ENCODE results near the gene M6PR.

M6PR gene

DNA sequence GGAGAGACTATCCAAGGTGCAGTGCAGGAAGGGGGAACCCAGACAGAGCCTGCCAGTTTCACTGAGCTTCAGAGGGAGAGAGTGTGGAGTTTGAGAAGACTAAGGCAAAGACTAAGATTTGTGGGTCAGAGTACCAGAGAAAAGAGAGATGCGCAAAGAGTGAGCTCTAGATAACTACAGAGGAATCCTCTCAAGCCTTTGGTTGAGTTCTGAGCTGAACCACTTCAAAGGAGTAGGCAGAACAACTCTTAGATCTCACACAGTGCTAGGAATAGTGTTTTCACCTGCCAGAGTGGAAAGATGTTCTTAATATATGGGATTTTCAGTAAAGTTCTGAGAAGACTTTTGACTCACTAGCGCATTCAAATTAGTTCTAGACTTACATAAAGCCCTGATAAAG is 10.7 kb upstream of the M6PR start:
- peaks cover 50% of the 10 kb centered on the region for H3K4me1 Mint-ChIP-seq
- H3K36me3 Mint-ChIP-seq (ENCODE audit: low read depth), result peaks cover 23% of the 10 kb centered on the region
- no peaks in the 10 kb centered on the region for H3K27me3 Mint-ChIP-seq
- no peak overlapping the region for H3K27ac Mint-ChIP-seq
- ATAC-seq (peak; percentile 61), DNase-seq (no peak)
- H3K9me3 Mint-ChIP-seq, result peaks cover 3% of the 10 kb centered on the region
- H3K4me3 Mint-ChIP-seq, result no peak overlapping the region

DNA sequence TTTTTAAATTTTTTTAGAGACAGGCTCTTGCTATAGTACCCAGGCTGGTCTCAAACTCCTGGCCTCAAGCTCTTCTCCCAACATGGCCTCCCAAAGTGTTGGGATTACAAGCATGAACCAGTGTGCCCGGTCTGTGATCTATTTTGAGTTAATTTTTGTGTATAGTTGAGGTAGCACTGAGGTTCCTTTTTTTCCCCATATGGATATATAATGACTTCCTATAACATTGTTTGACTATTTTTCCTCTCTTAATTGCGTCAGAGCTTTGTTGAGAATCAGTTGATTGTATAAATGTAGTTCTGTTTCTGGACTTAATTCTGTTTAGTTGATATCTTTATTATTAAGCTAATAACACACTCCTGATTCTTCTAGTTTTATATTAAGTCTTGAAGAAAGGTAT is 8.6 kb upstream of the M6PR start:
- peaks cover 6% of the 10 kb centered on the region for H3K9me3 Mint-ChIP-seq
- H3K36me3 Mint-ChIP-seq (ENCODE audit: low read depth), result peaks cover 27% of the 10 kb centered on the region
- no peak overlapping the region for H3K4me3 Mint-ChIP-seq
- no peak overlapping the region for H3K27ac Mint-ChIP-seq
- H3K4me1 Mint-ChIP-seq, result peaks cover 70% of the 10 kb centered on the region
- DNase-seq (no peak), ATAC-seq (no peak)
- H3K27me3 Mint-ChIP-seq, result no peaks in the 10 kb centered on the region

DNA sequence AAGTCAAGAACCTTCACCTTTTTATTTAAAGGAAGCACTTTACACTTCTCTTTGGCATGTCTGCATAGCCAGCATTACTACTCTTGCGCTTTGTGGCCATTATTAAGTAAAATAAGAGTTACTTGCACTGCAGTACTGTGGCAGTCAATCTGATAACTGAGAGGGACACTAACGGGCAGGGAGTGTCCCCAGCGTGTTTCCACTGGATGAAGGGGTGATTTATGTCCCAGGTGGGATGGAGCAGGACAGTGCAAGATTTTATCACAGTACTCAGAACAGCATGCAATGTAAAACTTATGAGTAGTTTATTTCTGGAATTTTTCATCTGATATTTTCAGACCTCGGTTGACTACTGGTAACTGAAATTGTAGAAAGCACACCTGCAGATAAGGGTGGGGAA is 8.1 kb upstream of the M6PR start:
- no peak for DNase-seq
- H3K27ac Mint-ChIP-seq, result no peak overlapping the region
- H3K4me1 Mint-ChIP-seq, result peaks cover 75% of the 10 kb centered on the region
- H3K4me3 Mint-ChIP-seq, result no peak overlapping the region
- H3K9me3 Mint-ChIP-seq, result peaks cover 11% of the 10 kb centered on the region
- H3K27me3 Mint-ChIP-seq, result no peaks in the 10 kb centered on the region
- ATAC-seq, result no peak
- H3K36me3 Mint-ChIP-seq (ENCODE audit: low read depth), result peaks cover 30% of the 10 kb centered on the region

DNA sequence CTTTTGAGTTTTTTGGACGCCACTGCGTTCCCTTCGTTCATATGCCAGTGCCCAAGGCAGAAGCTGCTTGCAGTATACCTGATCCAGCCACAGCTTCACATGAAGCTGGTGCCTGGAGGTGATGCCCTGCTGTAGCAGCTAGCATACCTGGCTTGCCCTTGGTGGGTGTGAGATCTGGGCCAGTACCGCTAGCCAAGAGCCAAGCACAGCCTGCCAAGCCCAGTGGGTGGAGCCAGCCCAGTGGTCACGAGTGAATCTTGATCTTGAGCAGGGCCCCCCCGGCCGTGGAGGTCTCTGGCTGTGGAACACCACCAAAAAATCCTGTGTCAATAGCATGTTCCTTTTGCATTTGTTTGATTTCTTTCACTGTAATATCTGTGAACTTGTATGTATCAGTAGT is 7.3 kb upstream of the M6PR start:
- Mint-ChIP-seq H3K4me1 (peaks cover 80% of the 10 kb centered on the region), H3K4me3 (no peak overlapping the region), H3K9me3 (peaks cover 12% of the 10 kb centered on the region), H3K27me3 (no peaks in the 10 kb centered on the region), H3K27ac (no peak overlapping the region), H3K36me3 (ENCODE audit: low read depth) (peaks cover 26% of the 10 kb centered on the region)
- DNase-seq, result no peak
- ATAC-seq, result no peak

DNA sequence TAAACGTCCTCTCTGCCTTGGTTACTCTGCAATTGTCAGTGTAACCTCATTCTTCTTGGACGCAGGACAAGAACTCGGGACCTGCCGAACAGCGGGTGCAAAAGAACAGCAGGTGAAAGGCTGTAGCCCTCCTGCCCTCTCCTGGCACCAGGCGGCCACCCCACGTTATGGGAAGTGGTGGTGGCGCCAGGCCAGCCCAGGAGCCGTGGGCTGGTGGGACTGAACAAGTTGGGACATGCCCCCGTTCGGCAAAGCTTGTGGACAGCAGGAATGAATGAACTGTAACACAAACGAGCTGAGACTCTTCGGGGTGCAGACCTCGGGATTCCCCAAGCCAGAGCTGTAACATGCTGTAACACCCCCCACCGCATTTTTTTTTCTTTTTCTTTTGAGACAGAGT is 6.6 kb upstream of the M6PR start:
- H3K27ac Mint-ChIP-seq, result no peak overlapping the region
- DNase-seq, result no peak
- no peak for ATAC-seq
- peaks cover 86% of the 10 kb centered on the region for H3K4me1 Mint-ChIP-seq
- peaks cover 26% of the 10 kb centered on the region for H3K36me3 Mint-ChIP-seq (ENCODE audit: low read depth)
- no peaks in the 10 kb centered on the region for H3K27me3 Mint-ChIP-seq
- H3K4me3 Mint-ChIP-seq, result no peak overlapping the region
- peaks cover 12% of the 10 kb centered on the region for H3K9me3 Mint-ChIP-seq

DNA sequence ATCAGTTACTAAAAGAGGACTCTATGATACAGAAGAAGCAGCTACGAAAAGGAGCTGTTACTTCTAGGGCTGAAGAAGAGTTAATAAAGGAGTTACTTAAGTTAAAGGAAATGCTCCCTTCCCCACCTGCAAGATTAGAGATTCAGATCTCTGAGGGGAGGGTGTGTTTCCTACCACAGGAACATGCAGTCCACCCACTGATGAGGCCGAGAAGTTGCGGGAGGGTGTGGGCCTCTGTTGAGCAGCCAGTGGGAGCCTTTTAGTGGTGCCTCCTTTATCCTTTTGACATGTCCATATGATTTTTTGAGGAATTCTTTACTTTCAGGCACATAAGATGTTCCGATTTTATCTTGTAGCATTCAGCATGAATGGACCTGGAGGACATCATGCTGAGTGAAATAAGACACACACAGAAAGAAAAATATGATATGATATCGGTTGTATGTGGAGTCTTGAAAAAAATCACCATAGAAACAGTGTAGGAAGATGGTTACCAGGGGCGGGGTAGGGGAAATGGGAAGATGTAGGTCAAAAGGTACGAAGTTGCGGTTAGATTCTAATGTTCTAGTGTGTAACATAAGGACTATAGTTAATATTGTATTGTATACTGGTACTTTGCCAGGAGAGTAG is 4.4 kb upstream of the M6PR start:
- DNase-seq, result peak; percentile 47
- Mint-ChIP-seq H3K36me3 (ENCODE audit: low read depth) (peaks cover 28% of the 10 kb centered on the region), H3K4me1 (peaks cover 65% of the 10 kb centered on the region), H3K4me3 (peak overlapping the region; percentile 61), H3K27ac (peak overlapping the region; percentile 87), H3K27me3 (no peaks in the 10 kb centered on the region), H3K9me3 (peaks cover 12% of the 10 kb centered on the region)
- ATAC-seq, result no peak

DNA sequence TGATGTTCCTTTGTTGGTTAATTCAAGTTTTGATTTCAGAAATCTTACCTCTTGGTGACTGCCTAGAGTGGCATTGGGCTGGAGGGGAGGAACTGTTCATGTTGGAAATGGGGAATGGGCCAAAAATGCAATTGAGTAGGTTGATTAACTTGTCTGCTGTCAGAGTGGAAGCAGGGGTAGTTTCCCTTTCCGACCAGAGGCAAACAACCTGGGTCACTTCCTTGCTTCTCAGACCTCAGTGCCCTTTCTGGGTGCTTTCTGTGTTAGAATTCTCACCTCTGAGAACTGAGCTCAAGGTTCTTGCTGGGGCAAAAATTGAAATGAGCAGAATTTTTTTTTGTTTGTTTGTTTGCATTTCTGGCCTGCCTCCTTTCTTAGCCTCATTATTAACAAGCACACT is 2.3 kb upstream of the M6PR start:
- H3K4me1 Mint-ChIP-seq, result peaks cover 63% of the 10 kb centered on the region

DNA sequence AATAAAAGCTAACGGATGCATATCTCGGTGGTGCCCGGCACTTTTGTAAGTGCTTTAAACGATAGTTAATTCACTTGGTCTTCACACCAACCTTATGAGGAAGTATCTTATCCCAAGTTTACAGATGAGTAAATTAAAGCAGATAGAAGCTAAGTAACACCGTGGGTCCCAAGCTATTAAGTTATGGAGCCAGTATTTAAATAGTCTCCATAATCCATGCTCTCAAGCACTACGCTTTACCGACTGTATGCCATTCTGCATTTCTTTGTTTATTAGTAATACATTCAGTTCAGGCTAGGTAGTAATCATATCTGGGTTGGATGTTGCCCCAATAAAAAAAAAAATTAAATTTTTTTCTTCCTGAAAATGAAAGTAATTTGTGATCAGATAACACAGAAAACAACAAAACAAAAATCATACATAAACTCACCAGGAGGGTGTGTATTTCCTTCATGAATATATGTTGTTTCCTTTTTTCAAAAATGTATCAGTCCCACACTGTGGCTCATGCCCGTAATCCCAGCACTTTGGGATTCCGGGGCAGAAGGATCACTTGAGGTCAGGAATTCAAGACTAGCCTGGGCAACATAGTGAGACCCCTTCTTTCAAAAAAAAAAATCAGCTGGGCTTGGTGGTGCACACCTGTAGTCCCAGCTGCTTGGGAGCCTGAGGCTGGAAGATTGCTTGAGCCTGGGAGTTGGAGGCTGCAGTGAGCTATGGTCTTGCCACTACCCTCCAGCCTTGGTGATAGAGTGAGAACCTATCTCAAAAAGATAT is 1.4 kb upstream of the M6PR start:
- peak overlapping the region; percentile 95 for H3K4me3 Mint-ChIP-seq
- peak overlapping the region; percentile 92 for H3K27ac Mint-ChIP-seq

More for the DNA sequence above, 2.3 kb upstream of the M6PR start:
- DNase-seq (peak; percentile 39), ATAC-seq (peak; percentile 11)
- H3K9me3 Mint-ChIP-seq, result peaks cover 9% of the 10 kb centered on the region
- peaks cover 36% of the 10 kb centered on the region for H3K36me3 Mint-ChIP-seq (ENCODE audit: low read depth)
- no peaks in the 10 kb centered on the region for H3K27me3 Mint-ChIP-seq
- H3K27ac Mint-ChIP-seq, result peak overlapping the region; percentile 92
- peak overlapping the region; percentile 95 for H3K4me3 Mint-ChIP-seq

DNA sequence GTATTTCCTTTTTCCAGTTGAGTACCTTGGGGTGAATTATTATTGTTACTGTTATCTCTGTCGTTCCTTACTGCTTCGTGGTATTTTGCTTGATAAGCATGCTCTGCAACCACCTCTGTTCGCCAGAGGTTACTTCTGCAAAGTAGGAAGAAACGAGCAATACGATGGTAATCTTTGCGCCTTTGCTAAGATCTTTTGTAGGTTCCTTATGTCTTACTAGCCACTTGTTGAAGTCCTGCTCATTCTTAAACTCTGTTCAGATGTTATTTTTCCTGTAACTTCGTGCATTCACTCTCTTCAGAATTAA is 729 bp upstream of the M6PR start:
- ATAC-seq, result no peak
- H3K4me3 Mint-ChIP-seq, result peak overlapping the region; percentile 95
- peak overlapping the region; percentile 92 for H3K27ac Mint-ChIP-seq
- H3K27me3 Mint-ChIP-seq, result no peaks in the 10 kb centered on the region
- H3K36me3 Mint-ChIP-seq (ENCODE audit: low read depth), result peaks cover 49% of the 10 kb centered on the region
- no peak for DNase-seq
- peaks cover 69% of the 10 kb centered on the region for H3K4me1 Mint-ChIP-seq
- peaks cover 9% of the 10 kb centered on the region for H3K9me3 Mint-ChIP-seq

More for the DNA sequence above, 1.4 kb upstream of the M6PR start:
- DNase-seq (no peak), ATAC-seq (no peak)
- Mint-ChIP-seq H3K27me3 (no peaks in the 10 kb centered on the region), H3K36me3 (ENCODE audit: low read depth) (peaks cover 41% of the 10 kb centered on the region), H3K4me1 (peaks cover 67% of the 10 kb centered on the region), H3K9me3 (peaks cover 9% of the 10 kb centered on the region)

DNA sequence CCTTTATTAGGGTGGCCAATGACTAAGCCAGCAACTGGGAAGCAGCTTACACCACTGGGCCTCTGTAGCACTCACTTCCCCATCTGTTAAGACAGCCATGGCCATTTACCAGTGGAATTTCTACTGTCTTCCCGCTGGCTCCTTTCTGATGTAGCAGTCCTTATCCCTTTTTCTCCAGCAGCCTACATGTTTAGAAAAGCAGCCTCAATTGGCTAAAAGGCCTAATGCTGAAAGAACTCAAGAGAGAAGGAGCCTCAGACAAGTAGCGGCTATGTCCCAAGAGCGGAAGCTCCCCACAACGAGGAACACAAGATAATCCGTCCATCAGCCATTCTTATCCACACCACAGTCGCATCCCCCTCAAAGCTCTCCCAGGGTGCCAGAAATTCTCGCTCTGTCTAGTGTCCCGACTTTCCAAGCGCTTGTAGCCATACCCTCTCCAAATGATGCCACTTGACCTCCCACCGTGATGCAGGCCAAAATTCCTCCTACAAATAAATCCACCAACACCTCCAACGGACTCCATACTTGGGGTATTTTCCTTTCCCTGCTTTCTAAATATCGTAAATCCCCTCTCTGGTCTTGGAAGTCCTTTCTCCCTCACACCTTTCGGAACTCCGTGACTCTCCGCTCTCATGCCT is 624 bp downstream of the M6PR start:
- DNase-seq (peak; percentile 15), ATAC-seq (no peak)
- H3K4me3 Mint-ChIP-seq, result peak overlapping the region; percentile 95
- H3K27me3 Mint-ChIP-seq, result no peaks in the 10 kb centered on the region
- peaks cover 57% of the 10 kb centered on the region for H3K4me1 Mint-ChIP-seq
- peaks cover 9% of the 10 kb centered on the region for H3K9me3 Mint-ChIP-seq
- peaks cover 51% of the 10 kb centered on the region for H3K36me3 Mint-ChIP-seq (ENCODE audit: low read depth)
- peak overlapping the region; percentile 92 for H3K27ac Mint-ChIP-seq

DNA sequence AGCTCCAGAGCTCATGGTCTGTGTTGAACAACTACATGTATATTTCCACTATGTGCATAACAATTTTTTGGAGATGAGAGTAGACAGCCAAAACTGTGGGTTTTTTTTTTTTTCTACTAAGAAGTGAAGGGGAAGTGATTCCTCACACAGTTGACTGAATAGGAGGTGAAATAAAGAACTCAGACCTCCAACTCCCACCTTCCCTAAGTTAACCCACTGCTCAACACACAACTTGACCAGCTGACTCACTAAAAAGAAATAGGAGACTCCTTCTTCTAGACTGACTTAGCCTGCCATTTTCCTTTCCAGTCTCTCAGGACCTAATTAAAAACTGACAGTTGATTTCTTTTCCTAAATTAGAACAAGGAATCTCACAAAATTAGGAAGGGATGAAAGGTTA is 1.7 kb downstream of the M6PR start:
- Mint-ChIP-seq H3K27ac (peak overlapping the region; percentile 92), H3K27me3 (no peaks in the 10 kb centered on the region), H3K36me3 (ENCODE audit: low read depth) (peaks cover 55% of the 10 kb centered on the region), H3K4me3 (peak overlapping the region; percentile 95), H3K4me1 (peaks cover 46% of the 10 kb centered on the region), H3K9me3 (peaks cover 3% of the 10 kb centered on the region)
- ATAC-seq (no peak), DNase-seq (no peak)

DNA sequence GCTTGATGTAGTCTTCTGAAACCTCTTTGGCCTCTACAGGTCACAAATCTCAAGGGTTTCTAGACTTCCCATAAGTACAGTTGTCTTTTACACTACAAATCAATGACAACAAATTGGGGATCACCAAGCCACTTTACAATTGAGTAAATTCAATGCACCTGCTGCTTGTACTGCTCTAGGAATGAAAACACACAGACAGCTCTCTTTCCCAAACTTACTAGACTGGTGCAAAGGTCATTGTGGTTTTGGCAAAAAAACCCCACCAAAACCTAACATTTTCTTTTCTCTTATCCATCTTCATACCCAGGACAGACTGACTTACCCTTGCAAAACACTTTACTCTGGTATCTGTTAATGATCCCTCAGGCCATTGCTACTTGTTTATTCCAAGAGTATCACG is 2.7 kb downstream of the M6PR start:
- Mint-ChIP-seq H3K27ac (peak overlapping the region; percentile 92), H3K9me3 (no peaks in the 10 kb centered on the region), H3K36me3 (ENCODE audit: low read depth) (peaks cover 56% of the 10 kb centered on the region), H3K4me1 (peaks cover 36% of the 10 kb centered on the region), H3K27me3 (no peaks in the 10 kb centered on the region), H3K4me3 (peak overlapping the region; percentile 95)
- DNase-seq (no peak), ATAC-seq (no peak)

DNA sequence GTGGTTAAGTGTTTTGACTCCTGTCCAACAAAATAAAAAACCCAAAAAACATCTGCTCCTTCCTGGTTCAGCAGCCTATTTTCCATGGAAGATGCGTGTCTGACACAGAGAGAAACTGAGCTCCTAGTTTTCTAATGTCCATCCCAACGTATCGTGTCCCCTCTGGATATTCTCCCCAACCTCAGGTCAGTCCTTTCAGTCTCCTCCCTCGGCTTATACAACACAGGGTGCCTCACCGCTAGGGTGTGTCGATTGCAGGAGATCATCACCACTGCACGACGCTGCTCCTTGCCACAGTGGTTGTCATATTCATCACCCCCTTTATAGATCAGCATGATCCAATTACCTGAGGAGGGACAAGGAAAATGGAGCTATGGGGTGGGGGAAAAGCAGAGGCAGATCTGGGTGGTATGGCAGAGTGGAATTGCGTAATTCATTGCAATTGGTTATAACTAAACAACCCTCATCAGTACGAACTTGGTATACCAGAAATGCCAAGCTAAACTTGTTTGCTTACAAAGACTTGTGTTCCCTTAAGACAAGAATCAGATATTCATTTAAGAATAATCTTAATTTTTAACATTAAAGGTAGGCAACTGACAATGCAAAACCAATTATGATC is 5.8 kb downstream of the M6PR start:
- Mint-ChIP-seq H3K4me3 (no peak overlapping the region), H3K4me1 (peaks cover 28% of the 10 kb centered on the region), H3K27me3 (no peaks in the 10 kb centered on the region), H3K27ac (peak overlapping the region; percentile 39), H3K36me3 (ENCODE audit: low read depth) (peaks cover 56% of the 10 kb centered on the region), H3K9me3 (no peaks in the 10 kb centered on the region)
- DNase-seq (no peak), ATAC-seq (no peak)

DNA sequence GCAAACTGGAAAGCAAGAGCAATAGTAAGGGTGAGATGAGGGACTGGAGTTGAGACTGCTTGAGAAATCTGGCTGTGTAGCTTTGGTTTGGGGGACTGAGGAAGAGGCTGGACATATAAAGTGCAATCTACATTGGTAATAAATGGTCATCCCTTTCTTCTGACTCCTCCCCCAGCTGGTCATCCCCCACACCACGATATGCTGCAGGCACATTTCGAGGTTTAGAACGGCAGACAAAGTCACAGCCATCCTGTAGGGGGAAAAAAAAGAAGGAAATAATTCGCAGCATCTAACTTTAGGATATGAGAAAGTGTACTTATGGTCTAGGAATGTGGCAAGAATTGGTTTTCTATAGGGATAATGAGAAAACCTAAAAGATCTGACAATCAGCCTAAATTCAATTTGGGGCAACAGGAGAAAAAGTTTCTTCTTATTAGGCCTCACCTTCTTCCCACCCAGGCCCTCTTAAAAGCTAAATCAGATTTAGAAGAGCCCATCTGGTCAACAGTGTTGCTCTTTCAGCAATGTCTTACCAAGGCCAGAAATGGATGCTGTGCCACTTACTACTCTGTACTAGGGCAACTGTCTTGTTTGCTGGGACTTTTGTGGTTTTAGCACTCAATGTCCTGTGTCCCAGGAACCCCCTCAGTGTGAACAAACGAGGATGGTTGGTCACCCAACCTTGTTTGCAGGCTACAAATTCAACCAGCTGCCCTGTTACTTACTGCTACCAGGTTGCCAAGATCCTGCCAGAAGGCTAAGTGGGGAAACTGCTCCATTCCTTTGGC is 7.6 kb downstream of the M6PR start:
- H3K36me3 Mint-ChIP-seq (ENCODE audit: low read depth), result peaks cover 49% of the 10 kb centered on the region
- H3K4me1 Mint-ChIP-seq, result peaks cover 13% of the 10 kb centered on the region
- ATAC-seq, result no peak
- no peaks in the 10 kb centered on the region for H3K9me3 Mint-ChIP-seq
- H3K27ac Mint-ChIP-seq, result peak overlapping the region; percentile 33
- H3K27me3 Mint-ChIP-seq, result no peaks in the 10 kb centered on the region
- no peak for DNase-seq
- no peak overlapping the region for H3K4me3 Mint-ChIP-seq

All from activated naive CD8-positive, alpha-beta T cell treated with anti-CD3 and anti-CD28 coated beads, Interleukin-2, amount 50 U/mL, for 24 hours (primary cell).